Measurements from ENCODE around the gene SUGP1.
A peak's percentile ranks its signal among the peaks of the same experiment; 100 is the strongest.
"Not testable (repeated sequence)": the region's sequence is repeated elsewhere in the genome, so short reads cannot be mapped to it uniquely, and the experiment has no call there.

Gene SUGP1

DNA sequence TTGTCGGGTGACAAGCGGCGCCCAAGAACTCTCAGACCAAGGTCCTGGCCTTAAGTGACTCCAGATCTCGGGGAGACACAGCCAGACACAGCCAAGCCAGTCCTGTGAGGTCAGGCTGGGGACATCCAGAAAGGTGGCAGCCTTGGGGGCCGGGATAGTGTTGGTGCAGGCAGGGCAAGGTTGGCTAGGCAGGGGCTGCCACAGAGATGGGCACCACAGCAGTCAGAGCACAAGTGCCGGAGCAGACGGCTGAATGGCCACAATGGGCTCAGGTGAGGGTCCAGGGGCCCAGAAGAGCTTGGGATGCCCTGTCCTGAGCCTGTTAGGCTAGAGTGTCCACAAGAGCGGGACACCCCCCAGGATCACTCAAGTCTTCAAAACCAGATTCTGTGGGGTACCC, 32.5 kb upstream of the SUGP1 start:
- no peak overlapping the region for H3K27ac ChIP-seq (ENCODE audit: low read depth, low read length)
- H3K4me3 ChIP-seq (ENCODE audit: low read depth, low read length) = no peak overlapping the region
- no peaks in the 10 kb centered on the region for H3K9me3 ChIP-seq (ENCODE audit: control insufficient read depth, insufficient read depth, low read length)
- H3K36me3 ChIP-seq (ENCODE audit: control insufficient read depth, insufficient read depth, low read length) = peaks cover 87% of the 10 kb centered on the region
- H3K27me3 ChIP-seq (ENCODE audit: control insufficient read depth, insufficient read depth, low read length) = no peaks in the 10 kb centered on the region
- H3K9ac ChIP-seq (ENCODE audit: low read depth, low read length) = no peak overlapping the region
- H3K4me1 ChIP-seq (ENCODE audit: control insufficient read depth, insufficient read depth, low read length) = no peaks in the 10 kb centered on the region

DNA sequence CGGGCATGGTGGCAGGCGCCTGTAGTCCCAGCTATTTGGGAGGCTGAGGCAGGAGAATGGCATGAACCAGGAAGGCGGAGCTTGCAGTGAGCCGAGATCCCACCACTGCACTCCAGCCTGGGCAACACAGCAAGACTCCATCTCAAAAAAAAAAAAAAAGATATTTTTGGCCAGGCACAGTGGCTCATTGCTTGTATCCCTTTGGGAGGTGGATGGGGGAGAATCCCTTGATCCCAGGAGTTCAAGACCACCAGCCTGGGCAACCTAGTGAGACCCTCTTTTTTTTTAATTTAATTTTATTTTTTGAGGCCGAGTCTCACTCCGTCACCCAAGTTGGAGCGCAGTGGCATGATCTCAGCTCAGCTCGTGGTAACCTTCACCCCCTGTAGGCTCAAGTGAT, 30.4 kb upstream of the SUGP1 start:
- H3K27me3 ChIP-seq (ENCODE audit: control insufficient read depth, insufficient read depth, low read length); H3K9ac ChIP-seq (ENCODE audit: low read depth, low read length); H3K4me1 ChIP-seq (ENCODE audit: control insufficient read depth, insufficient read depth, low read length); H3K9me3 ChIP-seq (ENCODE audit: control insufficient read depth, insufficient read depth, low read length); H3K4me3 ChIP-seq (ENCODE audit: low read depth, low read length); H3K27ac ChIP-seq (ENCODE audit: low read depth, low read length): not testable (repeated sequence)
- H3K36me3 ChIP-seq (ENCODE audit: control insufficient read depth, insufficient read depth, low read length) = peaks cover 88% of the 10 kb centered on the region

DNA sequence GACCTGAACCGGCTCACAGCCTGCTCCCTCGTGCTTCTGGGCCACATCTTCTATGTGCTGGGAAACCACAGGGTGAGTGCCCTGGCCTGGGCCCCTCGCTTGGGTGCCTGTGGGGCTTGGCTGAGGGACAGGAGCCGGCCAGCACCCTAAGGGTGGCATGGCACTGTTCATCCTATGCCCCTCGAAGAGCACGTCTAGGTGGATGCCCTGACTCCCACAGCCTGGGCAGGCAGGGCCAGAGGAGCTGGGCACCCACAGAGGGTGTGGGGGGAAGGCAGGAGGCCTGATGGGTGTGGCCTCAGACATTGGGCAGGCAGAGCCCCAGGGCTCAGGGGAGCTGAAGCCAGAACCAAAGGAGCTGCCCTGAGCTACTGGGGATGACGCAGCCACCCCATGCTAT, 29.1 kb upstream of the SUGP1 start:
- Histone ChIP-seq H3K36me3 (ENCODE audit: control insufficient read depth, insufficient read depth, low read length) (peaks cover 88% of the 10 kb centered on the region), H3K4me3 (ENCODE audit: low read depth, low read length) (no peak overlapping the region), H3K9me3 (ENCODE audit: control insufficient read depth, insufficient read depth, low read length) (no peaks in the 10 kb centered on the region), H3K4me1 (ENCODE audit: control insufficient read depth, insufficient read depth, low read length) (no peaks in the 10 kb centered on the region), H3K27me3 (ENCODE audit: control insufficient read depth, insufficient read depth, low read length) (no peaks in the 10 kb centered on the region), H3K9ac (ENCODE audit: low read depth, low read length) (no peak overlapping the region), H3K27ac (ENCODE audit: low read depth, low read length) (no peak overlapping the region)

DNA sequence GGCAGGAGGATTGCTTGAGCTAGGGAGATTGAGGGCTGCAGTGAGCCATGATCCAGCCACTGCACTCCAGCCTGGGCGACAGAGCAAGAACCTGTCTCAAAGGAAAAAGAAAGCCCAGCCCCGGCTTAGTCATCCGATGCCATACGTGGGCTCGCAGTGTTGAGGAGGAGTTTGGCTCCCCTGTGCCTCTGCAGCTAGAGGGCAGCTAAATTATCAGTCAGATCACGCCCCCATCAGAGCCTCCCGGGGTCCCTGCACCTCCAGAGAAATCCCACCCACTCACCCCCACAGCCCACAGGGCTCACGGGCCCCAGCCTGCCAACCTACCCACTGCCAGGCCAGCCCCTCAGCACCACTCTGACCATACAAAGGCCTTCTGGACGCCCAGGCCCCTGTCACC, 28.0 kb upstream of the SUGP1 start:
- H3K27ac ChIP-seq (ENCODE audit: low read depth, low read length) = no peak overlapping the region
- no peaks in the 10 kb centered on the region for H3K9me3 ChIP-seq (ENCODE audit: control insufficient read depth, insufficient read depth, low read length)
- no peaks in the 10 kb centered on the region for H3K4me1 ChIP-seq (ENCODE audit: control insufficient read depth, insufficient read depth, low read length)
- no peak overlapping the region for H3K4me3 ChIP-seq (ENCODE audit: low read depth, low read length)
- H3K27me3 ChIP-seq (ENCODE audit: control insufficient read depth, insufficient read depth, low read length) = no peaks in the 10 kb centered on the region
- H3K36me3 ChIP-seq (ENCODE audit: control insufficient read depth, insufficient read depth, low read length) = peaks cover 87% of the 10 kb centered on the region
- no peak overlapping the region for H3K9ac ChIP-seq (ENCODE audit: low read depth, low read length)

DNA sequence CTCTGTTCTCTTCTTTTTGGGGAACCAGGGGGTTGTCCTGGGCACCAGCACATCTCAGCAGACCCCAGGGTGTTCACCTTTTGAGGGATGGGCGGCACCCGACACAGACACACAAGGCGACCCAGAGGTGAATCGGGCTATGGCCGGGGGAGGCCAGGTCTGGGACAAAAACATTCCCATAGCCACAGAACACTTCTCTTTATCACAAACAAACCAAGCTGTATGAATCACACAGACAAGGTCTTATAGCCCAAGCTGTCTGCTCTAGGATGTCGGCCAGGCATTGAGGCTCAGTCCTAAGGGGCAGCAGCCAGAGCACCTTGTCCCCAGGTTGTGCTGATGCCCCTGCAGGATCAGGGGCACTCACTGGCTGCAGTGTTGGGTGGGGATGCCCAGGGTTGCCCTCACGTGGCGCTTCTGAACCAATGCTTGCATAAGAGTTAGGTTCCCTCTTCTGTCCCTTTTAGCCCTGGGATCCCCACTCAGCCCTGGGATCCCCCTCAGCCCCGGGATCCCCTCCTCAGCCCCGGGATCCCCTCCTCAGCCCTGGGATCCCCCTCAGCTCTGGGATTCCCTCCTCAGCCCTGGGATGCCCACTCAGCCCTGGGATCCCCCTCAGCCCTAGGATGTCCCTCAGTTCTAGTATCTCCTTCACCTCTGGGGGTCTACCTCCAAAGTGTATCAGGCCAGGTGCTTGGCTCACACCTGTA, 27.2 kb upstream of the SUGP1 start:
- no peak overlapping the region for H3K27ac ChIP-seq (ENCODE audit: low read depth, low read length)
- H3K27me3 ChIP-seq (ENCODE audit: control insufficient read depth, insufficient read depth, low read length) = no peaks in the 10 kb centered on the region
- no peak overlapping the region for H3K9ac ChIP-seq (ENCODE audit: low read depth, low read length)
- no peaks in the 10 kb centered on the region for H3K9me3 ChIP-seq (ENCODE audit: control insufficient read depth, insufficient read depth, low read length)
- H3K4me3 ChIP-seq (ENCODE audit: low read depth, low read length) = no peak overlapping the region
- H3K4me1 ChIP-seq (ENCODE audit: control insufficient read depth, insufficient read depth, low read length) = no peaks in the 10 kb centered on the region
- H3K36me3 ChIP-seq (ENCODE audit: control insufficient read depth, insufficient read depth, low read length) = peaks cover 85% of the 10 kb centered on the region

DNA sequence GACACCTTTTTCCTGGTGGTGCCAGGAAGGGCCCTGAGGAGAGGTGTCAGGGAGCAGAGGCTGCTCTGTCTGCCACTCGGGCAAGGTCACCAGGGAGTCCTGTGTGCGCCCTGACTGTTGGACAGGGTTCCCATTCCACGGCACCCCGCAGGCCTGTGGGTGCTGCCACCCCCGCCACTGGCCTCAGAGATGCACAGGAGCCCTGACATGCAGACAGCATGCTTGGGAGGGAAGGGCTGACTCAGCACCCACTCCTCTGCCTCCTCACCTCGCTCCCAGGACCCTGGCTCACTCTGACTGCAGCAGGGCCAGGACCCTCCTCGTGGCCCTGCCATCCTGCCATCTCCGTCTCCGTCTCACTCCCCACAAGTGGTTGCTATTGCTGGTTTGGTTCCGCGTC, 25.7 kb upstream of the SUGP1 start:
- Histone ChIP-seq H3K9me3 (ENCODE audit: control insufficient read depth, insufficient read depth, low read length) (no peaks in the 10 kb centered on the region), H3K27me3 (ENCODE audit: control insufficient read depth, insufficient read depth, low read length) (no peaks in the 10 kb centered on the region), H3K4me3 (ENCODE audit: low read depth, low read length) (no peak overlapping the region), H3K27ac (ENCODE audit: low read depth, low read length) (no peak overlapping the region), H3K36me3 (ENCODE audit: control insufficient read depth, insufficient read depth, low read length) (peaks cover 80% of the 10 kb centered on the region), H3K9ac (ENCODE audit: low read depth, low read length) (no peak overlapping the region), H3K4me1 (ENCODE audit: control insufficient read depth, insufficient read depth, low read length) (no peaks in the 10 kb centered on the region)

DNA sequence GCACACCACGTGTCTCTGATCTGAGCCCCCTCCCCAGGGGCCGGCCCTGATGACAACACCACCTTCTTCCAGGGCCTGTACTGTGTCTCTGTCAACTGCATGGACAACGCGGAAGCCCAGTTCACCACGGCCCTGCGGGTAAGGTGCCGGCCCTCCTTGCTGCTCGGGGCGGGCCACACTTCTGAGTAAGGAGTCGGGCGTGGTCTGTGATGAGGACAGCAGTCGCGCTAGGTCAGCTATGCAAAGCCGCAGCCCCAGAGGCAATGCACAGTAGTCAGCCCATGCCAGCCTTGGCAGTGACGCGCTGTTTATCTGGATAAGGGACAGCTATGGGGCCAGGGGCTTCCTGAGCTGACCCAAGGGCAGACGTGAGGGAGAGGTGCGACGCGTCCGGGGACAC, 24.9 kb upstream of the SUGP1 start:
- H3K4me1 ChIP-seq (ENCODE audit: control insufficient read depth, insufficient read depth, low read length) = no peaks in the 10 kb centered on the region
- no peak overlapping the region for H3K4me3 ChIP-seq (ENCODE audit: low read depth, low read length)
- H3K27ac ChIP-seq (ENCODE audit: low read depth, low read length) = no peak overlapping the region
- H3K9me3 ChIP-seq (ENCODE audit: control insufficient read depth, insufficient read depth, low read length) = no peaks in the 10 kb centered on the region
- H3K9ac ChIP-seq (ENCODE audit: low read depth, low read length) = no peak overlapping the region
- H3K27me3 ChIP-seq (ENCODE audit: control insufficient read depth, insufficient read depth, low read length) = no peaks in the 10 kb centered on the region
- H3K36me3 ChIP-seq (ENCODE audit: control insufficient read depth, insufficient read depth, low read length) = peaks cover 81% of the 10 kb centered on the region

DNA sequence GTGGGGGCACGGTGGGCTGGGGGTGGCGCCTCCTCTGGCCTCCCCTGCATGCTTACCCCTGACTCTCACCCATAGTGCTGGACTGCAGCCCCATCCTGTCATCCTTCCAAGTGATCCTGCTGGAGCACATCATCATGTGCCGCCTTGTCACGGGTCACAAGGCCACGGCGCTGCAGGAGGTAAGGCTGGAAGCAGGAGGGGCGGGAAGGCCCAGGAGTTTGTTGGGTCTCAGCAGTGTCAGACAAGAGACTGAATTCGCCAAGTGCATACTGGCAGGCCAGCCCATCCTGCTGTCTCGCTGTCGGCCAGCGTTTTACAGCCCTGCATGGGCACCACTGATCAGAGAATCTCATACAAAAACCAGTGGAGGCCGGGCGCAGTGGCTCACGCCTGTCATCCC, 23.5 kb upstream of the SUGP1 start:
- Histone ChIP-seq H3K4me1 (ENCODE audit: control insufficient read depth, insufficient read depth, low read length) (no peaks in the 10 kb centered on the region), H3K4me3 (ENCODE audit: low read depth, low read length) (no peak overlapping the region), H3K36me3 (ENCODE audit: control insufficient read depth, insufficient read depth, low read length) (peaks cover 81% of the 10 kb centered on the region), H3K9ac (ENCODE audit: low read depth, low read length) (no peak overlapping the region), H3K27me3 (ENCODE audit: control insufficient read depth, insufficient read depth, low read length) (no peaks in the 10 kb centered on the region), H3K9me3 (ENCODE audit: control insufficient read depth, insufficient read depth, low read length) (no peaks in the 10 kb centered on the region), H3K27ac (ENCODE audit: low read depth, low read length) (no peak overlapping the region)

DNA sequence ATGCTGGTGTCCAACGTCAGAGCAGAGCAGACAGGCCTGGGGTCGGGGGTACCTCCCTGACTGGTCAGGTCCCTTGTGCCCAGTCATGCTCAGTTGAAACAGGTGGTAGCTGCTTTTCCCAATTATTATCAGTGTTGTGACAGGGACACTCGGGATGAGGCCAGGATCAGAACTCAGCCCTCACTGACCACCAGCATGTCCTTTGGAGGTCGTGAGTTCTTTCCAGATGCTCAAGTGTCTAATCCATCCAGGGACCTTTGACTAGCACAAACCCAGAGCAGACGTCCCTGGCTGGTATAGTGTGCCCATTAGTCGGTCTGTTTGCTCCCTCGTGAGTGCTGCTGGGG, 22.7 kb upstream of the SUGP1 start:
- Histone ChIP-seq H3K36me3 (ENCODE audit: control insufficient read depth, insufficient read depth, low read length) (peaks cover 81% of the 10 kb centered on the region), H3K27ac (ENCODE audit: low read depth, low read length) (no peak overlapping the region), H3K27me3 (ENCODE audit: control insufficient read depth, insufficient read depth, low read length) (no peaks in the 10 kb centered on the region)

DNA sequence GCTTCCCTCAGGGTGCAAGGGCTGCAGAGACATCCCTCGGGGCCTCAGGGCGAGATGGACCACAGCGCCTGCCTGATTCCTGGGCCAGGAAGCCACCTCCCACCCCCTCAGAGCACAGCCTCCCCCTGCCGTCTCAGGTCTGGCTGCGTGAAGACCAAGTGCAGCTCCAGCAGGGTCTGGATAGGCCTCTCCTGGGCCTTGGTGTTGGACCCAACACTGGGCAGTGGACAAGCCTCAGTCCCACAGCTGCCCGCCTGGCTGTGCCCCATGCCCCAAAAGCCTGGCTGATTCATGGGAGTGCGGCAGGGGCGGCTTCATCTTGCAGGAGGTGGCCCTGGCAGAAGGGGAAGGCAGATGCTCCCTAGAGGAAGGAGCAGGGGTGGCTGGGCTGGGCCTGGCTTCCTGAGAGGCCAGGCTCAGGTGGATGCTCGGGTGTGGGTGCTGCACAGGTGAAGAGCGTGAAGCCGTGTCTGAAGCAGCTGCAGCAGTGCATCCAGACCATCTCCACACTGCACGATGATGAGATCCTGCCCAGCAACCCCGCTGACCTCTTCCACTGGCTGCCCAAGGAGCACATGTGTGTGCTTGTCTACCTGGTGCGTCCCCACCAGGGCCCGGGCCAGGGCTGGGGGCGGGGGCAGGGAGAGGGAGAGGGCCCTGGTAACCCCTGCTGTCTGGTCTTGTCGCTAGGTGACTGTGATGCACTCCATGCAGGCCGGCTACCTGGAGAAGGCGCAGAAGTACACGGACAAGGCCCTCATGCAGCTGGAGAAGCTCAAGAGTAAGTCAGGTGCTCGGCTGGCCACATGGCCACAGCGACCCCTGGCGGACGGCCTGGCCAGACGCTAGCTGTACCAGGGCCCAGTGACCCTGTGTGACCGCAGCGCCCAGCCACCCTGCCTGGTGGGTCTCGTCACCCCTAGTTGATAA, 22.0 kb upstream of the SUGP1 start:
- Histone ChIP-seq H3K36me3 (ENCODE audit: control insufficient read depth, insufficient read depth, low read length) (peaks cover 82% of the 10 kb centered on the region), H3K27me3 (ENCODE audit: control insufficient read depth, insufficient read depth, low read length) (no peaks in the 10 kb centered on the region), H3K4me1 (ENCODE audit: control insufficient read depth, insufficient read depth, low read length) (no peaks in the 10 kb centered on the region), H3K27ac (ENCODE audit: low read depth, low read length) (peak overlapping the region; percentile 18), H3K9me3 (ENCODE audit: control insufficient read depth, insufficient read depth, low read length) (no peaks in the 10 kb centered on the region), H3K9ac (ENCODE audit: low read depth, low read length) (no peak overlapping the region), H3K4me3 (ENCODE audit: low read depth, low read length) (no peak overlapping the region)

More for the DNA sequence above, 22.7 kb upstream of the SUGP1 start:
- no peaks in the 10 kb centered on the region for H3K9me3 ChIP-seq (ENCODE audit: control insufficient read depth, insufficient read depth, low read length)
- no peaks in the 10 kb centered on the region for H3K4me1 ChIP-seq (ENCODE audit: control insufficient read depth, insufficient read depth, low read length)
- H3K4me3 ChIP-seq (ENCODE audit: low read depth, low read length) = no peak overlapping the region
- H3K9ac ChIP-seq (ENCODE audit: low read depth, low read length) = no peak overlapping the region

DNA sequence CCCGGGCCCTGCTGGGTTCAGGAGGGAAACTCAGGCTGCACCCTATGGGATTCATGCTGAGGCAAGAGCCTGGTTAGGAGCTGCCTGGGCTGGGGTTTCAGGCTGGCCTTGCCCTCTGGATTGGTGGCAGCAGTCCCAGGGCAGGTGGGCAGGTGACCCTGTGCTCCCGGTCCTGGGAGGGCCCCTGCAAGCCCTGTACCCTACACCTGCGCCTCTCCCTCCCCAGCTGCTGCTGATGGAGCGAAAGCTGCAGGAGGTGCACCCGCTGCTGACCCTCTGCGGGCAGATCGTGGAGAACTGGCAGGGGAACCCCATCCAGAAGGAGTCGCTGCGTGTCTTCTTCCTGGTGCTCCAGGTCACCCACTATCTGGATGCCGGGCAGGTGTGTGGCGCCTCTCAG, 20.7 kb upstream of the SUGP1 start:
- no peaks in the 10 kb centered on the region for H3K9me3 ChIP-seq (ENCODE audit: control insufficient read depth, insufficient read depth, low read length)
- H3K27ac ChIP-seq (ENCODE audit: low read depth, low read length) = no peak overlapping the region
- no peaks in the 10 kb centered on the region for H3K27me3 ChIP-seq (ENCODE audit: control insufficient read depth, insufficient read depth, low read length)
- H3K4me1 ChIP-seq (ENCODE audit: control insufficient read depth, insufficient read depth, low read length) = no peaks in the 10 kb centered on the region
- H3K9ac ChIP-seq (ENCODE audit: low read depth, low read length) = no peak overlapping the region
- H3K4me3 ChIP-seq (ENCODE audit: low read depth, low read length) = no peak overlapping the region
- peaks cover 81% of the 10 kb centered on the region for H3K36me3 ChIP-seq (ENCODE audit: control insufficient read depth, insufficient read depth, low read length)

All from HUES48 (cell line).